Left lung (tissue), 10 donors: ENCODE results near the gene SP7. TPM values are rescaled to one million over a fixed set of nuclear protein-coding genes. Genes with fewer than 3 reads are reported as not detected.
"Not testable (repeated sequence)": the region's sequence is repeated elsewhere in the genome, so short reads cannot be mapped to it uniquely, and the experiment has no call there.

ENCODE experiments used
- ATAC-seq: fragments of 200-7000 bp; cut with Tn5 transposase; one replicate; pipeline ENCODE4 v1.9.1; 2020; ENCODE audit warnings: moderate library complexity
- DNase-seq, 4 donors: peaks; one replicate each; pipeline ENCODE4 v3.0.0-alpha.2; 2013 to 2020
- H3K27ac ChIP-seq, 2 donors: fragments of 200-600 bp; sonication (generic) in 1 of 2; one replicate each; pipeline versions ENCODE4 v1.5.0 to v1.8.0; 2020 to 2021
- H3K27me3 ChIP-seq, 2 donors: fragments of 200-600 bp; sonication (generic) in 1 of 2; one replicate each; pipeline versions ENCODE4 v1.5.0 to v1.8.0; 2020 to 2021
- H3K36me3 ChIP-seq, 2 donors: fragments of 200-600 bp; sonication (generic) in 1 of 2; one replicate each; pipeline versions ENCODE4 v1.5.0 to v1.8.0; 2020 to 2021
- H3K4me1 ChIP-seq, 2 donors: fragments of 200-600 bp; one replicate each; pipeline ENCODE4 v1.8.0; 2021
- H3K4me3 ChIP-seq, 2 donors: fragments of 200-600 bp; sonication (generic) in 1 of 2; one replicate each; pipeline versions ENCODE4 v1.5.0 to v1.8.0; 2020 to 2021; ENCODE audit warnings: mild to moderate bottlenecking in 1 of 2
- H3K9me3 ChIP-seq, 2 donors: fragments of 200-600 bp; sonication (generic) in 1 of 2; one replicate each; pipeline versions ENCODE4 v1.5.0 to v1.8.0; 2020 to 2021
- intact Hi-C, 2 donors: fragments of 100-400 bp; cut with DNase I; formaldehyde crosslinking; loops; one replicate each; pipeline versions ENCODE4 v1.11.2 to v1.14.2; 2022
- polyA plus RNA-seq, 6 donors: library from polyadenylated mRNA; unstranded; fragments of 120-200 nt; gene quantifications; one replicate each; pipeline ENCODE4 v1.2.1, GENCODE V29; 2013; ENCODE audit not compliant: insufficient read length in 6 of 6
- total RNA-seq, 2 donors: library from RNA; stranded (reverse); fragmentation: NEBNext Ultra II Directional; extraction: Animal tissue kit (Norgen Biotek cat#: 25700); gene quantifications; one replicate each; pipeline ENCODE4 v1.2.1, GENCODE V29; 2021
- TF ChIP-seq, protein P1 (sequence below), 2 donors: fragments of 200-600 bp; sonication (generic) in 1 of 2; IDR thresholded peaks; one replicate each; pipeline versions ENCODE4 v1.5.0 to v1.8.0; 2021; ENCODE audit warnings: antibody characterized with exemption in 2 of 2
- donor health status: DM: no; HTN: yes; CAD: no.
- donor health status: DM: no; HTN: no; CAD: no.

SP7 gene
- total and polyA plus RNA-seq, 8 donors = 0.11 to 0.64 (median 0.15) TPM; not detected in 1

DNA sequence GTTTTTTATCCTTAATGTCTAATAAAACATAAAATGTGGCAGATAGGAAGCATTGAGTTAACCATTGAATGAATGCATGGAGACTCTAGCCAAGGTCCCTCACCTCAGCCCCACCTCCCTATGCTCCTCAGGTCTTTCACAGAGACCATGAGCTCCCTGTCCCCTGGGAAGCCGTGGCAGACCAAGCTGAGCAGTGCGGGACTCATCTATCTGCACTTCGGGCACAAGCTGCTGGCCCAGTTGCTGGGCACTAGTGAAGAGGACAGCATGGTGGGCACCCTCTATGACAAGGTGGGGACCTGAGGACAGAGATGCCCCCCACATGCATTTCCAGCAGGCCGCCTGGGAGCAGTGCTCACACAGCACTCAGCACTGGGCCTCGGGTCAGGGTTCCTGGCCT is 33.3 kb downstream of the SP7 start:
- H3K9me3 ChIP-seq = no peaks in the 10 kb centered on the region
- no peak overlapping the region for H3K4me3 ChIP-seq
- no peak overlapping the region for H3K27ac ChIP-seq
- intact Hi-C loops = no loop called here
- TF ChIP-seq, protein P1, sequence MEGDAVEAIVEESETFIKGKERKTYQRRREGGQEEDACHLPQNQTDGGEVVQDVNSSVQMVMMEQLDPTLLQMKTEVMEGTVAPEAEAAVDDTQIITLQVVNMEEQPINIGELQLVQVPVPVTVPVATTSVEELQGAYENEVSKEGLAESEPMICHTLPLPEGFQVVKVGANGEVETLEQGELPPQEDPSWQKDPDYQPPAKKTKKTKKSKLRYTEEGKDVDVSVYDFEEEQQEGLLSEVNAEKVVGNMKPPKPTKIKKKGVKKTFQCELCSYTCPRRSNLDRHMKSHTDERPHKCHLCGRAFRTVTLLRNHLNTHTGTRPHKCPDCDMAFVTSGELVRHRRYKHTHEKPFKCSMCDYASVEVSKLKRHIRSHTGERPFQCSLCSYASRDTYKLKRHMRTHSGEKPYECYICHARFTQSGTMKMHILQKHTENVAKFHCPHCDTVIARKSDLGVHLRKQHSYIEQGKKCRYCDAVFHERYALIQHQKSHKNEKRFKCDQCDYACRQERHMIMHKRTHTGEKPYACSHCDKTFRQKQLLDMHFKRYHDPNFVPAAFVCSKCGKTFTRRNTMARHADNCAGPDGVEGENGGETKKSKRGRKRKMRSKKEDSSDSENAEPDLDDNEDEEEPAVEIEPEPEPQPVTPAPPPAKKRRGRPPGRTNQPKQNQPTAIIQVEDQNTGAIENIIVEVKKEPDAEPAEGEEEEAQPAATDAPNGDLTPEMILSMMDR (IDR thresholded peaks at IDR 0.05) = no peak
- DNase-seq (no peak), ATAC-seq (no peak)
- no peaks in the 10 kb centered on the region for H3K27me3 ChIP-seq
- H3K36me3 ChIP-seq = peaks cover 6 to 69% of the 10 kb centered on the region in 2 donors
- peaks cover 13 to 45% of the 10 kb centered on the region in 2 donors for H3K4me1 ChIP-seq

DNA sequence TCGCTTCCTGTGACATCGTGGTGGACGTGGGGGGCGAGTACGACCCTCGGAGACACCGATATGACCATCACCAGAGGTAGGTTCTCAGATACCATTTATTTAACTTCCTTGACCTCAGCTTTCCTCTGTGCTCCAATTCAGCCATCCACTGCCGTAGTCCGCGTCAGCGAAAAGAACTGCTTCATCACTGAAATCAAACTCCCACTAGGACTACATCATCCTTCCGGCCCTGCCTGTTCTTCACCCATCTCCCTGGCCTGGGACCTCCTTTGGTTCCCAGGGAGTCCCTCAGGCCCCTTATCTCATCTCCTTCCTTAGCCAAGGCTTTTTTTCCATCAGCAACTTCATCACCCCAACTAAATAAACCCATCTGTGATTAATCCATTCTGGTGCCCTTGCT is 36.0 kb downstream of the SP7 start:
- no peaks in the 10 kb centered on the region for H3K9me3 ChIP-seq
- DNase-seq (no peak), ATAC-seq (no peak)
- H3K4me1 ChIP-seq = peaks cover 26 to 67% of the 10 kb centered on the region in 2 donors
- H3K36me3 ChIP-seq = peaks cover 0 to 45% of the 10 kb centered on the region in 2 donors
- intact Hi-C loops = no loop called here
- peak overlapping the region; percentile 48 to 73 for H3K4me3 ChIP-seq
- TF ChIP-seq, protein P1 (IDR thresholded peaks at IDR 0.05) = no peak
- peak overlapping the region; percentile 70 to 91 for H3K27ac ChIP-seq
- H3K27me3 ChIP-seq = no peaks in the 10 kb centered on the region

DNA sequence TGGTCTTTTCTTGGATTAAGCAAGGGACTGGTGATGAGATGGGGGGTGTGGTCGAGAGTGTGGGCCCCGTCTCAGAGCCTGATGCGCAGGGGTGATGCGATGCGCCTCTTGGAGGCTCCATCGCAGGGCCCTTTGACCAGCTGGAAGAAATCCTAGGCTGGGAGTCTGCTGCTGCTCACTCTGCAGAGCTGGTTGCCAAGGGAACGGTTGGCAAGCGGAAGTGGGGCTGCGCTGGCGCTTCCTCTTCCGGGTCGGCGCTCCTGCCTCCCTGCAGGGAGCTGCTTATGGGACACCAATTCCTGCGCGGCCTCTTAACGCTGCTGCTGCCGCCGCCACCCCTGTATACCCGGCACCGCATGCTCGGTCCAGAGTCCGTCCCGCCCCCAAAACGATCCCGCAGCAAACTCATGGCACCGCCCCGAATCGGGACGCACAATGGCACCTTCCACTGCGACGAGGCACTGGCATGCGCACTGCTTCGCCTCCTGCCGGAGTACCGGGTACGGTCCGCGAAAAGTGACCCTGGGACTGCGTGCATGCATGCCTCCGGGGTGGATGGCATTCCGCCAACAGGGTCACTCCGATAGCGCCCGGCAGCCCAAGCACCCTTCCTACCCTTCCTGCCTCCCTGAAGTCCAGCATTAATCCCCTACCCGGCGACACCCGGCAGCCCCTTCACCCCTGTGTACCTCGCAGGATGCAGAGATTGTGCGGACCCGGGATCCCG is 36.5 kb downstream of the SP7 start, which contains the start of gene MYG1:
MYG1 (plus strand) TSS at position 242 of the 727 bp plus-strand sequence; CDS start at position 285, 43 bp downstream.
- H3K36me3 ChIP-seq = peaks cover 0 to 43% of the 10 kb centered on the region in 2 donors
- peak; percentile 83 for ATAC-seq
- H3K9me3 ChIP-seq = no peaks in the 10 kb centered on the region
- H3K27ac ChIP-seq = peak within 1 kb of the TSS; percentile 70 to 91
- TF ChIP-seq, protein P1 (IDR thresholded peaks at IDR 0.05) = no peak
- intact Hi-C loops = no loop called here
- H3K27me3 ChIP-seq = no peaks in the 10 kb centered on the region
- DNase-seq = peak; percentile 88 to 97 (median 92)
- H3K4me1 ChIP-seq = peaks cover 26 to 73% of the 10 kb centered on the region in 2 donors
- peak within 1 kb of the TSS; percentile 48 to 73 for H3K4me3 ChIP-seq

GRCh38 chr12:53299101-53299453 is 37.1 kb downstream of the SP7 start:
- no peaks in the 10 kb centered on the region for H3K9me3 ChIP-seq
- ATAC-seq (peak; percentile 33), DNase-seq (peak in 1 of 4 donors; percentile 60)
- peaks cover 0 to 38% of the 10 kb centered on the region in 2 donors for H3K36me3 ChIP-seq
- H3K27me3 ChIP-seq = no peaks in the 10 kb centered on the region
- peak overlapping the region; percentile 48 to 73 for H3K4me3 ChIP-seq
- intact Hi-C loops = no loop called here
- peak overlapping the region; percentile 70 to 91 for H3K27ac ChIP-seq
- TF ChIP-seq, protein P1 (IDR thresholded peaks at IDR 0.05) = no peak
- H3K4me1 ChIP-seq = peaks cover 26 to 76% of the 10 kb centered on the region in 2 donors

DNA sequence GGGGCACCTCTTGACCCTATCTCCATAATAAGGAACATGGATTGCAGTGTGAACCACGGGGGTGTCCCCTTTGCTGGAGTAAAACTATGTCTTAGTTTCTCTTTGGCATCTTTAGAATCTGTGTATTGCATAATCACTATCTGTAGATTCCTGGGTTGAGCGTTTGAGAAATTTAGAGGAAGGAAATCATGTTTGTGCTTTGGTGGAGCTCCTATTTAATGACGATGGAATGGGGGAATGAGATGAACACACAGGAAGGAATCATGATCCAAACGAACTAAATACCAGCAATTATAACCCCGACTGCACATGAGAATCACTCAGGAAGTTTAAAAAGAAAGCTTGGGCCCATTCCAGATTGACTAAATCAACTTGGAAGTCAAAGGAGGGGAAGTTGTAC is 38.0 kb downstream of the SP7 start:
- intact Hi-C loops = no loop called here

DNA sequence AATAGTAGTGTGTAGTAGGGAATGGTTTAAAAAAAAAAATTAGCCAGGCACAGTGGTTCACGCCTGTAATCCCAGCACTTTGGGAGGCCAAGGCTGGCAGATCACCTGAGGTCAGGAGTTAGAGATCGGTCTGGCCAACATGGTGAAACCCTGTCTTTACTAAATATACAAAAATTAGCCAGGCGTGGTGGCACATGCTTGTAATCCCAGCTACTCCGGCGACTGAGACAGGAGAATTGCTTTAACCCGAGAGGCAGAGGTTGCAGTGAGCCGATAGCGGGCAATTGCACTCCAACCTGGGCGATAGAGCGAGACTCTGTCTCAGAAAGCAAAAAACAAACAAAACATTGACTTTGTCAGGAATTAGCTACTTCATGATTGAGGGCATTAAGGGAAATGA is 39.0 kb downstream of the SP7 start:
- H3K36me3 ChIP-seq = peaks cover 0 to 19% of the 10 kb centered on the region in 2 donors
- H3K9me3 ChIP-seq, intact Hi-C loops, DNase-seq, ATAC-seq, H3K27me3 ChIP-seq: not testable (repeated sequence)
- H3K4me3 ChIP-seq = peak overlapping the region in 1 of 2 donors; percentile 65
- peaks cover 26 to 69% of the 10 kb centered on the region in 2 donors for H3K4me1 ChIP-seq
- peak overlapping the region; percentile 70 to 91 for H3K27ac ChIP-seq

More for the DNA sequence above, 38.0 kb downstream of the SP7 start:
- H3K27ac ChIP-seq = peak overlapping the region; percentile 70 to 91
- no peak overlapping the region for H3K4me3 ChIP-seq
- DNase-seq (no peak), ATAC-seq (no peak)
- H3K36me3 ChIP-seq = peaks cover 0 to 29% of the 10 kb centered on the region in 2 donors
- H3K9me3 ChIP-seq = no peaks in the 10 kb centered on the region
- TF ChIP-seq, protein P1 (IDR thresholded peaks at IDR 0.05) = no peak
- no peaks in the 10 kb centered on the region for H3K27me3 ChIP-seq
- peaks cover 26 to 76% of the 10 kb centered on the region in 2 donors for H3K4me1 ChIP-seq
